ENCODE results near the gene AKAP3.

DNA sequence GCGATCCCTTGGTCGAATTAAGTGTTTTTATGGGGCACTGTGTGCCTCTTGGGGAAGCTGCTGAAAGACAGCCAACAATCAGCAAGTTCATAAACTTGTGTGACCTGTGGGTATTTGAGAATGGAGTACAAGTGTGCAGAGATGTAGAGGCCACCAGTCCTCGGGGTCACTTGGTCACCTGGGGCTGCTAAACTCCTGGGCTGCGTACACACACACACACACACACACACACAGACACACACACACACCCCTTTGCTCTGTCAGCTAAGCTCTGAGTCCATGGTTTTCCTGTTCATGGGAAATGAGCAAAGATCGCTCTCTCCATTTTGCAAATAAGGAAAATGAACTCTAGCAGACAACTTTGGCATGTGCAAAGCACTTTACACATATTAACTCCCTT is 62.4 kb downstream of the AKAP3 start:
- no peak for TF ChIP-seq POLR2AphosphoS5 (IDR thresholded peaks at IDR 0.05; ENCODE audit: low read depth, low read length)
- no peak for TF ChIP-seq POLR2A (IDR thresholded peaks at IDR 0.05; ENCODE audit: low read depth, low read length)
